HG03060 (cell line): ENCODE measurements around the gene MARS1.
"Not testable (repeated sequence)": the region's sequence is repeated elsewhere in the genome, so short reads cannot be mapped to it uniquely, and the experiment has no call there.

ENCODE experiments used
- ATAC-seq: cut with Tn5 transposase; IDR thresholded peaks from one replicate; pipeline ENCODE4 v1.9.1; 2021; ENCODE audit warnings: low read depth, moderate number of reproducible peaks; ENCODE audit not compliant: unreplicated experiment

Gene MARS1

GRCh38 chr12:57547288-57548012, 59.6 kb downstream of the MARS1 start:
- no peak for ATAC-seq

- ATAC-seq = no peak
These were observed 60.1 kb downstream of the MARS1 start for GRCh38 chr12:57548013-57548315.

- no peak for ATAC-seq
These were observed 60.6 kb downstream of the MARS1 start for GRCh38 chr12:57548488-57548887.

- ATAC-seq = no peak
These were observed 61.5 kb downstream of the MARS1 start for GRCh38 chr12:57549203-57549908.

GRCh38 chr12:57549909-57550640, 62.2 kb downstream of the MARS1 start, which contains the start of gene KIF5A:
Gene KIF5A (plus strand): TSS chr12:57550044. CDS start chr12:57550272, 228 bp downstream.
- no peak for ATAC-seq

- ATAC-seq = no peak
These were observed 63.0 kb downstream of the MARS1 start for GRCh38 chr12:57550641-57551549.

GRCh38 chr12:57551637-57552305, 63.9 kb downstream of the MARS1 start:
- ATAC-seq = no peak

- ATAC-seq = no peak
These were observed 64.4 kb downstream of the MARS1 start for GRCh38 chr12:57552306-57552651.

- ATAC-seq = no peak
These were observed 65.0 kb downstream of the MARS1 start for GRCh38 chr12:57552835-57553313.

- no peak for ATAC-seq
These were observed 65.7 kb downstream of the MARS1 start for GRCh38 chr12:57553343-57554202.

- ATAC-seq = no peak
These were observed 66.6 kb downstream of the MARS1 start for GRCh38 chr12:57554453-57554852.

GRCh38 chr12:57554897-57555296, 67.0 kb downstream of the MARS1 start:
- ATAC-seq = no peak

GRCh38 chr12:57558864-57559263, 71.0 kb downstream of the MARS1 start:
- ATAC-seq = no peak

GRCh38 chr12:57560516-57560915, 72.6 kb downstream of the MARS1 start:
- ATAC-seq = no peak

GRCh38 chr12:57561117-57561516, 73.2 kb downstream of the MARS1 start:
- not testable (repeated sequence) for ATAC-seq

- no peak for ATAC-seq
These were observed 75.5 kb downstream of the MARS1 start for GRCh38 chr12:57563358-57563757.

- ATAC-seq = no peak
These were observed 76.4 kb downstream of the MARS1 start for GRCh38 chr12:57564178-57564740.
